ENCODE results near the gene MTMR3.

DNA sequence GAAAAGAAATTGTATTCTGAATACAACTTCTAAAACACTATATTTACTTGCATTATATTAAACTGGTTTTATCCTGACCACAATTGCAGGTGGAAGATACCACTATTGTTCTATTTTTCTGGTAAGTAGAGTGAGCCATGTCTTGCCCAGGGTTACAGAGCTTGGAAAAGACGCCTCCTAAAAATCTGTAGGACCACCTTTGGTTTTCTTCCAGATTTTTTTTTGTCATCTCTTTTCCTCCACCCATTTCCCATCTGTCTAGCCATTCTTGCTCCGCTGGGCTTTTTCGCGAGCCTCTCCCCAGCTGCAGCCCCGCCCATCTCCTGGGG lies 294 bp upstream of the MTMR3 start:
- TF ChIP-seq RAD21 (IDR thresholded peaks at IDR 0.05 in 1 of 2, conservative IDR thresholded peaks at IDR 0.05 in 1 of 2; ENCODE audit: low read depth in 2 of 2, low read length in 2 of 2): no peak
- TF ChIP-seq RXRA (IDR thresholded peaks at IDR 0.05; ENCODE audit: insufficient read depth, low read depth, low read length): no peak
- TF ChIP-seq POLR2AphosphoS5 (IDR thresholded peaks at IDR 0.05; ENCODE audit: low read depth, low read length): no peak
- no peak for TF ChIP-seq TAF1 (IDR thresholded peaks at IDR 0.05; ENCODE audit: low read depth, low read length)
- TF ChIP-seq, protein P1, sequence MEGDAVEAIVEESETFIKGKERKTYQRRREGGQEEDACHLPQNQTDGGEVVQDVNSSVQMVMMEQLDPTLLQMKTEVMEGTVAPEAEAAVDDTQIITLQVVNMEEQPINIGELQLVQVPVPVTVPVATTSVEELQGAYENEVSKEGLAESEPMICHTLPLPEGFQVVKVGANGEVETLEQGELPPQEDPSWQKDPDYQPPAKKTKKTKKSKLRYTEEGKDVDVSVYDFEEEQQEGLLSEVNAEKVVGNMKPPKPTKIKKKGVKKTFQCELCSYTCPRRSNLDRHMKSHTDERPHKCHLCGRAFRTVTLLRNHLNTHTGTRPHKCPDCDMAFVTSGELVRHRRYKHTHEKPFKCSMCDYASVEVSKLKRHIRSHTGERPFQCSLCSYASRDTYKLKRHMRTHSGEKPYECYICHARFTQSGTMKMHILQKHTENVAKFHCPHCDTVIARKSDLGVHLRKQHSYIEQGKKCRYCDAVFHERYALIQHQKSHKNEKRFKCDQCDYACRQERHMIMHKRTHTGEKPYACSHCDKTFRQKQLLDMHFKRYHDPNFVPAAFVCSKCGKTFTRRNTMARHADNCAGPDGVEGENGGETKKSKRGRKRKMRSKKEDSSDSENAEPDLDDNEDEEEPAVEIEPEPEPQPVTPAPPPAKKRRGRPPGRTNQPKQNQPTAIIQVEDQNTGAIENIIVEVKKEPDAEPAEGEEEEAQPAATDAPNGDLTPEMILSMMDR (IDR thresholded peaks at IDR 0.05; ENCODE audit: control extremely low read depth in 1 of 3, insufficient read depth in 1 of 3, low read depth in 1 of 3, low read length in 3 of 3): no peak
- no peak for TF ChIP-seq TEAD4 (IDR thresholded peaks at IDR 0.05; ENCODE audit: low read depth, low read length)
